GM12891 (cell line): ENCODE data around the gene SF1.

ENCODE experiments used
- DNase-seq: peaks from one replicate; pipeline ENCODE4 v3.0.0; 2011; ENCODE audit warnings: low spot score; ENCODE audit not compliant: insufficient read length
- FAIRE-seq: peaks from 2 replicates; lab custom pipeline; 2011; peaks lifted over from hg19 to GRCh38; lab: Jason Lieb, UNC
- PAX5 ChIP-seq: IDR thresholded peaks from 2 replicates; pipeline ENCODE4 v1.6.1; 2011; ENCODE audit warnings: low read length, moderate library complexity, mild to moderate bottlenecking; ENCODE audit not compliant: insufficient read depth, severe bottlenecking
- POLR2A ChIP-seq: IDR thresholded peaks from 2 replicates; pipeline ENCODE4 v1.6.1; 2011; ENCODE audit warnings: low read depth, low read length, control low read depth
- POLR2AphosphoS5 ChIP-seq: IDR thresholded peaks from 2 replicates; pipeline ENCODE4 v1.6.1; 2011; ENCODE audit warnings: low read depth, low read length, control low read depth
- POU2F2 ChIP-seq: IDR thresholded peaks from 2 replicates; pipeline ENCODE4 v1.6.1; 2011; ENCODE audit warnings: low read depth, mild to moderate bottlenecking, control low read depth, low read length, moderate library complexity
- SPI1 ChIP-seq: IDR thresholded peaks from 2 replicates; pipeline ENCODE4 v1.6.1; 2011; ENCODE audit warnings: low read depth, low read length, control low read depth
- TAF1 ChIP-seq: IDR thresholded peaks from 2 replicates; pipeline ENCODE4 v1.6.1; 2011; ENCODE audit warnings: low read depth, low read length, control low read depth

The SF1 gene

DNA sequence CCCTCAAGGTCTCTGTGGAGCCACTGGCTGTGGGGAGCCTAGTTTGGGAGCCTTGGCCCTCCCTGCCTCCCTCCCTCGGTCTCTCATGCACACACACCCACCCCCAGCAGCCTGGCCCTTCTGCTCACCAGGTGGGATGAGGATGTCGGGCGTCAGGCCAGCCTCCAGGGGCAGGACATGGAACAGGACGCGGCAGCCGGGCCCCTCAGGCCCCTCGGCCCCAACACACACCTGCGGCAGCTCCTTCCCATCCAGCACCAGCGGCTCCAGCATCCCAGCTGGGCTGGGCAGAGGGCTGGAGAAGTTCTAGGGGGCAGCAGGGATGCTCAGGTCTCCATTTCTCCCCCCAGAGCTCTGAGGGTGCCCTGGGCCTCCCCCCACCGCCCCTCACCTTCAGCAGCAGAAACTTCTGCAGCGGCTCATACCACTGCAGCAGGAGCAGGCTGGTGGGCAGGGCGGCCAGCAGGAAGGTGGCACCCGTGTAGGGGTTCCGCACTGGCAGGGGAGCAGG lies 13.5 kb upstream of the SF1 start:
- FAIRE-seq = no peak
- no peak for DNase-seq

DNA sequence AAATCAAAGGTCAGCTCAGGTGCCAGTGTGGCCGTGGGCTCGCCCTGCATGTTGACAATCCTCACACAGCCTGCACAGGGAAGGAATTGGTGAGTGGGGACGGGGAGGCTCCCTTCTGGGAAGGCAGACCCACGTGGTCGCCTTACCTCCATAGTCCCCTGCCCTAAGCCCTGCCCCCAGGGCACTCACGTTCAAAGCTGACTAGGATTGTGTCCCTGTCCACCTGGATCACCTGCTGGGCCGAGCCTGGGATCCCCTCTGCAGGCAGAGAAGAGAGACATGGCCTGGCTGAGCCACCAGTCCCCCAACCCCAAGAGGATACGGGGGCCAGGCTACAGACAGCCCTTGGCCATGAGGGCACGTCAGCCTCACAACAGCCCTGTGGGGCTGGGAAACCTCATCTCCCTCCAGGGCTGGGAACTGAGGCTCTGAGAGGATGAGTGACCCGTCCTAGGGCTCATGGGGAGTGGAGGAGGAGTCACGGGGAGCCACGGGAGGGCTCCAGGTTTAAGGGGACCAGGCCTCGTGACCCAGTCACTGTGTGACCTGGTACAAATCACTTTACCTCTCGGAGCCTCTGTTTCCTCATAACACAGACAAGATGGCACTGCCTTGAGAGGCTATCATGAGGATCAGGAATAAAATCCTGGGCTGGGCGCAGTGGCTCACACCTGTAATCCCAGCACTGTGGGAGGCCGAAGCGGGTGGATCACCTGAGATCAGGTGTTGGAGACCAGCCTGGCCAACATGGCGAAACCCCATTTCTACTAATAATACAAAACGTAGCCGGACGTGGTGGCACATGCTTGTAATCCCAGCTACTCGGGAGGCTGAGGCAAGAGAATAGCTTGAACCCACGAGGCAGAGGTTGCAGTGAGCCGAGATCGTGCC lies 12.1 kb upstream of the SF1 start:
- no peak for FAIRE-seq
- no peak for DNase-seq
- TF ChIP-seq POU2F2 (no peak), PAX5 (no peak), POLR2A (no peak), SPI1 (no peak), POLR2AphosphoS5 (no peak), TAF1 (no peak)

More for the DNA sequence above, 13.5 kb upstream of the SF1 start:
- TF ChIP-seq TAF1 (no peak), POLR2AphosphoS5 (no peak)

DNA sequence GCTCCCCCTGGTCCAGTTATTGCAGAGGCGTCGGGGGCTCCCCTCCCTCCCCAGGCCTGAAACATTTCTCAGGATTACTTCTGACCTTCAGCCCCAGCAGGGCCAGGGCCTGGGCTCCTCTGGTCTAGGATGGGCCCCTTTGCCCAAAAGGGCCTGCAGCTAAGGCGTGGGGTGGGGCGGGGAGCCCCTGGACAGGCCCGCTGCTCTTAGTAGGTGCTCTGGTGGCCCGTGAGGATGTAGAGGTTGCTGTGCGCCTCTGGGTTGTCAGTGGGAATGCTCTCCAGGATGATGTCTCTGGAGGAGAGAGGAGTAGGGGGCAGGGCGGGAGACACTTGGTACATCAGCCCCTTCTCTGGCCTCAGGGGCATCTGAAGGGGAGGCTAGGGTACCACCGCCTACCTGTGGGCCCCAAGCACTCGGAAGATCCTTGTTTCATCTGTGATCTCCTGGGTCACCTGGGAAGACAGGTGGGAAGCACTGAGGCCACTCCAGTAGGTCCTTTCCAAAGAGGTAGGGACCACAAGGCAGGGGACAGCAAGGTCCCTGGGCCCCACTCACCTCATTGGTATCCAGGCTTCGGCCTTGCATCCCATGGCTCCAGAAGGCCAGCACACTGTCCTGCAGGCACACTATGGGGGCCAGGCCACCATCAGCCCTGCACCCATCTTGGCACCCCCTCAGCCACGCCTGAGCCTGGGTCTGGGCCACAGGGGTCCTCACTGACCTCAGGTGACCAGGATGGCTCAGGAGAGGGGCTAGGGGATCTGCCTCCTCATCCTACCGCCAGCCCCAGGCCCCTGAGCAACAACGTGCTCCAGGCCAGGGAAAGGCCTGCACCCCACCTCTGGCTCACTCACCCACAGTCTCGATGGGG lies 11.2 kb upstream of the SF1 start:
- DNase-seq (no peak), FAIRE-seq (no peak)
- TF ChIP-seq TAF1 (no peak), POU2F2 (no peak), POLR2A (no peak), PAX5 (no peak), SPI1 (no peak)

DNA sequence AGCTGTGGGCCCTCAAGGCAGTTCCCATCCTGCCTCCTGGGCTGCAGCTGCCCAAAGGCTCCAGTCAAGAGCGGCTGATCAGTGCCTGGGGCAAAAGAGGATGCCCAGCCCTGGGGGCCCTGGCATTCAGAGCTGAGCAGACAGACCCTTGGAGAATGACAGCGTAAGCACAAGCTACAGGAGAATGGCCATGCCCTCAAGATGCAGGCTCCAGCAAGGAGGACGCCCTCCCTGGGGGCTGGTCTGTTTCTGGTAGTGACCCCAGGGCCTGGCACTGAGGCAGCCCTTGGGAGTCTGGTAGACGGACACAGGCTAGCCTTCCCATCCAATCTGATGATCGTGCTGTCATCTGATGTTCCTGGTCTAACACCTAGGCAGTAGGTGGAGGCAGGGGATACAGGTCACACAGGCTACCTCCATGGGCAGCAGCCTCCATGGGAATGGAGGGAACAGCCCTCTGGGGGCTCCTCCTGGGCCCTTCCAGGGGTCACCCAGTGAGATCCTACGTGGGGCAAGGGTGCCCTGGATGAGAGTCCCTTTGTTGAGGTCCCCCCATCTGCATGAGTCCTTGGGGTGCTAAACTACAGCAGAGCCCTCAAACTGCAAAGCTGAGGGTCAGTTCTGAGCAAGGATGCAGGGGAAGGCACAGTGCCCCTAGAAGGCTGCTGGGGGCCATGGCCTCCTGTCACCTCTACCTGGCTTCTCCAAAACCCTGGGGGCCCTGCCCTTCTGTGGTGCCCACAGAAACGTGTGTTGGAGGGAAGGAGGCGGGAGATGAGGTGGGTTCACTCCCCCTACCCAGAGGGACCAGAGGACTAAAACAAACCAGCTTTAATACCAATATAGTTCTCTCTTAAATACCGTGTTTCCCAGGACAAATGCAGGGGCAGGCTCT lies 10.2 kb upstream of the SF1 start:
- no peak for FAIRE-seq
- no peak for TF ChIP-seq POLR2A
- TF ChIP-seq POU2F2 = no peak
- TF ChIP-seq SPI1 = no peak
- no peak for TF ChIP-seq PAX5
- no peak for TF ChIP-seq TAF1

DNA sequence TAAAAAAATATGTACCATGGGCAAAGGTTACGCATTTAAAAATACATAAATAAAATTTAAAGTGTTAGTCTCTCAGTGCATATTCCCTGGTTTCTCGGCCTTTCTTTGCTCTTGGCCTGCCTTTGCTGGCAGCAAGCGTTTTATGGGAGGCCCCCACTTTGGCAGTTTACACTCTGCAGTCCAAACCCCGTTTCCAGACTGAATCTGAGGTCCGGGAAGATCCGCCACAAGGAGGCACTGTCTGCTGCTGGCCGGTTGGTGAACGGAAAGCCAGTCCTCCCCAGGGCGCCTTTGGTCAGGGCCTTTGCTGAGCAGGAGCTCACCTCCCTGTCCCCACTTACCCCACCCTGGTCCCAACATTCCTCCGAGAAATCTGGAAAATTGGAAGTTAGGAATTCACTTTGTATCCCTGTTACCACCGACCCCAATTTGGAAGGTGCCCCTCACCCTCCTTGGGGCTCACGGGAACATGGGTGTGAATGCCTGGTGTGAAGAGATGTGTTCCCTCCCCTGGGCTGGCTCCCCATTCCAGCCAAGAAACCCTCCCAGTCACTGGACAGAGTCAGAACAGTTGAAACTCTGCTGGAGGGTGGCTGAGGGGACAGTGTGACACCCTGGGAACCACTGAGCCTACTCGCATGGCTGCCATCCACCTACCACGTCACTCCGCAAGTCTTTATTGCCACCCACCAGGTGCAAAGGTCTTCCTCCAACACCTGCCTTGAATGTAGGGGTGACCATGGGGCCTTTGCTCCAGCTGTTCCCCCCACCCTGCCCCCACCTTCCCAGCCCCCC lies 9.4 kb upstream of the SF1 start:
- peak; percentile 65 for FAIRE-seq
- TF ChIP-seq PAX5 = no peak
- TF ChIP-seq POLR2AphosphoS5 = no peak
- no peak for TF ChIP-seq SPI1
- no peak for TF ChIP-seq POLR2A
- no peak for TF ChIP-seq POU2F2
- TF ChIP-seq TAF1 = no peak
- peak; percentile 74 for DNase-seq

More for the DNA sequence above, 10.2 kb upstream of the SF1 start:
- no peak for DNase-seq

DNA sequence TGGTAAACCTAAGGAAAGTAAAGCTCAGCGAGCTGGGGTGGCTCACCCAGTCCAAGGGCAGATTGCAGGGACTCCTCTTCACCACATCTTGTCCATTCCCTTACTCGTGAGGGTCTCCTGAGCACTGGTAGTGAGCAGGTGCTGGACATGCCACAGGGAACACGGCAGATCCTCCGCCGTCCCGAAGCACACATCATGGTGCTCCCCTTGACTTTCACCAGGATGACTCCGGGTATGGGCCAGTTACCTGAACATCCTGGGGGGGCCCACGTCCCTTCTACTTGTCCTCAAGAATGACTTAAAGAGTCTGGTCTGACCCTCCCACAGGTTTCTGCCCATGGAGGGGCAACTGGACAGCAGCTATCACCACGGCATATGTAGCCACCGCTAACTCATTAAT lies 8.0 kb upstream of the SF1 start:
- TF ChIP-seq POLR2AphosphoS5 = no peak
- TF ChIP-seq POU2F2 = no peak
- TF ChIP-seq PAX5 = no peak
- no peak for TF ChIP-seq POLR2A
- TF ChIP-seq TAF1 = no peak
- no peak for TF ChIP-seq SPI1
- DNase-seq (no peak), FAIRE-seq (no peak)

- peak; percentile 5 for FAIRE-seq
- no peak for TF ChIP-seq SPI1
- TF ChIP-seq PAX5 = no peak
- no peak for TF ChIP-seq TAF1
- TF ChIP-seq POLR2AphosphoS5 = no peak
- no peak for TF ChIP-seq POU2F2
- TF ChIP-seq POLR2A = no peak
- no peak for DNase-seq
These were observed 6.7 kb upstream of the SF1 start for GRCh38 chr11:64784813-64785581.

- no peak for TF ChIP-seq POU2F2
- TF ChIP-seq TAF1 = no peak
- peak; percentile 70; the same call in 1 of the 2 replicates for TF ChIP-seq POLR2AphosphoS5
- no peak for FAIRE-seq
- no peak for DNase-seq
These were observed 194 bp downstream of the SF1 start for GRCh38 chr11:64778223-64778472.
